ENCODE results near the gene PKN1.
A peak's percentile ranks its signal among the peaks of the same experiment; 100 is the strongest.
"Not testable (repeated sequence)": the region's sequence is repeated elsewhere in the genome, so short reads cannot be mapped to it uniquely, and the experiment has no call there.

Gene PKN1

DNA sequence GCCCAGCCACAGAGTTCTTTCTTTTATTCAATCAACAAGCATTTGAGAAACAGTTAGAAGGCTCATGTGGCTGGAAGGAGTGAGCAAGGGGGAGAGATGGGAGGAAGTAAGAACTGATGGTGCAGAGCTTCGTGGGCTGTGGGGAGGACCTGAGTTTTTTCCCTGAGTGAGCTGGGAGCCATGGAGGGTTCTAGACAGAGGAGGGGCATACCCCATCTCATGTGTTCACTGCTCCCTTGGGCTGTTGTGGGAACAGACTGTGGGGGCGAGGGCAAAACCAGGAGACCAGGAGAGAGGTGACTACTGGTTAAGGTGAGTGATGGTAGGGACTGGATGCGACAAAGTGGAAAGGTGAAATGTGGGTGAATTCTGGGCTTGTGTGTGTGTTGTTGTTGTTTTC lies 2.4 kb upstream of the PKN1 start:
- no peak for DNase-seq (ENCODE audit: low spot score)

DNA sequence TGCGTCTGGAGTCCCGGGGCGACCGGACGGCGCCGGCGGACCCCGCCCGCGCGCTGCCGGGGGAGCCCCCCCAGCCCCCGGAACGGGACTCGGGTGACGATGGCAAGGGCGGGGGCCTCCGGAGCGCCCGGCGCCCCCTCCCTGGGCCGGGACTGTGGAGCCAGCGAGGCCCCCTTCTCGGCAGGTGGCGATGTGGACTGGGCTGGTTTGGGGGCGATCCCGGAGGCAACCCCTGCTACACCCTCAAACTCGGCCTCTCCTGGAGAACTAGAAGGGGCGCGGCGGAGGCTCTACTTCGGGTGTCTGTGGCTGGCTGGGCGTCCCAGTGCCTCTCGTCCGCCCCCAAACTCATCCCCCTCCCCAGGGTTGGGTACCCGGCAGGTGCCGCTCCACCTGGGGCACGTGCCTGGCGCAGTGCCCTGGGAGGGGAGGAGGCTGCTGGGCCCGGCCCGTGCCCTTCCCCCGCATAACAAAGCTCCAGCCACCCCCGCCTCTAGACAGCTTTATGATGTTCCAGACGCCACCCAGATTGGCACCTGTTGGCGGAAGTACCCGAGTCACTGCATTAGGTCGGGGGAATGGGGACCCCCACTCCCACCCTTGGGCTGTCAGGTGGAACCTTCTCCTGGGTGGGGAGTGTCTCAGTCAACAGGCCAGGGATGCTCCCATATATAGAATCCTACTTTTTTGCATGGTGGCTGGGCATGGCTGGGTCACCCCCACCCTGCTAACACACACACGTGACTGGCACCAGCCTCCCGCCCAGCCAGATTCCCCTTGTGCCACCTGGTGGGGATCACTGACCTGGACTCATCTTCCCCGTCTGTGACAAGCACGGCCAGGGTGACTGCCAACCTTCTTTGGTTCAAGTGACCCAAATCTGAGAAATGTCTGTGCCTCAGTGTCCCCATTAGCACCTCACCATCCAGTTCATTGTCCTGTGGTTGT lies 722 bp downstream of the PKN1 start:
- DNase-seq (ENCODE audit: low spot score): no peak

- DNase-seq (ENCODE audit: low spot score): peak; percentile 81
These were observed 1.6 kb downstream of the PKN1 start for GRCh38 chr19:14434543-14435319.

DNA sequence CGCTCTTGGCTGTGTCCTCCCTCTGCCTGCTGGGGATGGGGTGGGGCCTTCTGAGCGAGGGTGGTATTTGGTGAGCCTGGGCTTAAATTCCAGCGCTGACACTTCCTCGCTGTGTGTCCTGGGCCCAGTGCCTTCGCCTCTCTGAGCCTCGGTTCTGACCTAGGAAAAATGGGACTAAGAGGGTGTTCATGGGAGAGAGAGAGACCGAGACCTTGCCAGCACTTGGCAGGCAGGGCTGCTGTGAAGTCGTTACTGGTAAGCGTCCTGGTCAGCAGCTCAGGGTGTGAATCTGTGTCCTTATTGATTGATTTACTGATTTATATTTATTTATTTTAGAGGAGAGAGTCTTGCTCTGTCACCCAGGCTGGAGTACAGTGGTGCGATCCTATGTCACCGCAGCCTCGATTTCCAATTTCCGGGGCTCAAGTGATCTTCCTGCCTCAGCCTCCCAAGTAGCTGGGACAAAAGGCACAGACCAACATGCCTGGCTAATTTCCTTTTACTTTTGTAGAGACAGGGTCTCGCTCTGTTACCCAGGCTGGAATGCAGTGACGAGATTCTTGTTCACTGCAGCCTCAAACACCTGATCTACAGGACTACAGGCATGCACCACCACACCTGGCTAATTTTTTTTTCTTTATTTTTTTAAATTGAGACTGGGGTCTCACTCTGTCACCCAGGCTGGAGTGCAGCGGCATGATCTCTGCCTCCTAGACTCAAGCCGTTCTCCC lies 2.4 kb downstream of the PKN1 start:
- DNase-seq (ENCODE audit: low spot score): no peak

- no peak for DNase-seq (ENCODE audit: low spot score)
These were observed 4.6 kb downstream of the PKN1 start for GRCh38 chr19:14437578-14438140.

- DNase-seq (ENCODE audit: low spot score): no peak
These were observed 5.9 kb downstream of the PKN1 start for GRCh38 chr19:14439014-14439413.

DNA sequence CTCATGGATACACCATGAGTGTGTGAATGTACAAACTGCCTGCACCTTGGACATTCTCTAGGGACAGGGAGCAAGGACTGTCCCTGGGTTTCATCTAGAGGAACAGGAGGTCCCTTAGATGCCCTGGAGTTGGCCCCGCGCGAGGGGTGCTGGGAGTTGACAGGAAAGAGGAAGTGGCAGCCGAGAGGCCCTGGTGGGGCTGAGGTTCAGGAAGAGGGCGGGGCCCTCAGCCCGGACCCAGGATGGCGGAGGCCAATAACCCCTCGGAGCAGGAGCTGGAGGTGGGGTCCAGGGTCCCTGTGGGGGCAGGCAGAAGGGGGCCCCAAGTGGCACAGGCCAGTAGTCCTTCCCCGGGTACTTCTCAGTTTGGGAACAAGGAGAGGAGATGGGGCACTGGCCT lies 6.9 kb downstream of the PKN1 start:
- no peak for DNase-seq (ENCODE audit: low spot score)

DNA sequence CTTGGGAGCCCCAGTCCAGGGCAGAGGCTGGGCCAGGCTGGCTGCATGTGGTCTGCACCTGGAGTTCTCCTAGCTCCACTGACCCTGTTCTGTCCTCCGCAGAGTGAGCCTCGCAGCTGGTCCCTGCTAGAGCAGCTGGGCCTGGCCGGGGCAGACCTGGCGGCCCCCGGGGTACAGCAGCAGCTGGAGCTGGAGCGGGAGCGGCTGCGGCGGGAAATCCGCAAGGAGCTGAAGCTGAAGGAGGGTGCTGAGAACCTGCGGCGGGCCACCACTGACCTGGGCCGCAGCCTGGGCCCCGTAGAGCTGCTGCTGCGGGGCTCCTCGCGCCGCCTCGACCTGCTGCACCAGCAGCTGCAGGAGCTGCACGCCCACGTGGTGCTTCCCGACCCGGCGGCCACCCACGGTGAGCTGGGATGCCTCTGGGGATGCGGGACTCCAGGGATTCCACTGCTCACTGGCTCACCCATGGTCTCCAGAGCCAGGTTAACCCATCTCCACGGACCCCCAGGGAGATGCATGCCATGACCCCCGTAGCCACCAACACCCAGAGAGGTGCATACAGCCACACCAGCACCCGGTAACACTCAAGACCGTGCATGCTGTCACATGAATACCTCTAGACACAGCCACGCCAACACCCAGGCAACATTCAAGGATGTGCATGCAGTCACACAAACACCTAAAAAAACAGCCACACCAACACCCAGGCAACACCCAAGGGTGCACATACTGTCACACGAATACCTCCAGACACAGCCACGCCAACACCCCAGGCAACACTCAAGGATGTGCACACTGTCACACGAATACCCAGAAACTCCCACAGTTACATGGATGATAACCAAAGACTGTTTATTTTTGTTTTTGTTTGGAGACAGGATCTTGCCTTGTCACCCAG lies 8.2 kb downstream of the PKN1 start:
- DNase-seq (ENCODE audit: low spot score): no peak

DNA sequence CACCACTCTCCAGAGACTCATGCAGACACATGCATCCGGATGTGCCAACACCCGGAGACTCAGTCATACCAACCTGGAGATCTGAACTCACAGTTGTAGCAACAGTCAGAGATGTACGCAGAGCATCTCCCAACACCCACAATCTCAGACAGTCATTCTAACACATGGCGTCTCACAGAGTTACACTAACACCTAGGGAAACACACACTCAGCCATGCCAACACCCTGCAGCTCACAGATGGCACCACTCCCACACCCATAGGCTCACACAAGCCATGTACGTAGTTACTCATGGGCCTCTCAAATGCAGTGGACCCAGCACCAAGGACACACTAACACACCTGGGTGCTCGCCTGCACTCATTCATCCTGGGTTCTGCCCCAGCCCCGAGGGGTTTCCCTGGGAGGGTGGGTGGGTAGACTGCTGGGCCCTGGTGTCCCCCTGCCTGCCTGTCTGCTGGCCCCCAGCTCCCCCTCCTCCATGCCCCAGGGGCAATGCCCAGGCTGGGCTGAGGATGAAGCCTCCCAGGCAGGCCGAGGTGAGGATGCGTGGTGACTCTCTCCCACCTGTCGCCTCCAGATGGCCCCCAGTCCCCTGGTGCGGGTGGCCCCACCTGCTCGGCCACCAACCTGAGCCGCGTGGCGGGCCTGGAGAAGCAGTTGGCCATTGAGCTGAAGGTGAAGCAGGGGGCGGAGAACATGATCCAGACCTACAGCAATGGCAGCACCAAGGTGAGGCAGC lies 10.0 kb downstream of the PKN1 start:
- DNase-seq (ENCODE audit: low spot score): no peak

DNA sequence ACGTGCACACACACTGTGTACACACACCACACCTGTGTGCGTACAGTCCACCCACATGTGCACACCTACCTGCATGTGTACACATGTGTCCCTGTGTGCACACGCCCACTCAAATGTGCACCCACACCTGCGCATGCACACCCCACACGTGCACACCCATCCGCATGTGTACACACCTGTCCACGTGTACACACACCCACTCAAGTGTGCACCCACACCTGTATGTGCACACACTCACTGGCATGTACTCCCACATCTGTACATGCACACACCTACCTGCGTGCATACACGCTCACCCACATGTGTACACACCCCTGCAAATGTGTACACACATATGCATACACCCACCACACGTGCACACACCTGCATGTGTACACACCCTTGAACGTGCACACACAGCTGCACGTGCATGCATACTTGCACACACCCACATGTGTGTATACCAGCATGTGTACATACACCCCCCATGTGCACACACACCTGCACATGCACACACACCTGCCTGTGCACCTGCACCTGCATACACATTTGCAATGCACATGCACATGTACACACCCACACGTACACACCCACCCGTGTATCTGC lies 10.6 kb downstream of the PKN1 start:
- DNase-seq (ENCODE audit: low spot score): no peak

- no peak for DNase-seq (ENCODE audit: low spot score)
These were observed 13.4 kb downstream of the PKN1 start for GRCh38 chr19:14446336-14447036.

- no peak for DNase-seq (ENCODE audit: low spot score)
These were observed 16.2 kb downstream of the PKN1 start for GRCh38 chr19:14449321-14449720.

GRCh38 chr19:14450168-14450874 lies 17.2 kb downstream of the PKN1 start:
- DNase-seq (ENCODE audit: low spot score): peak; percentile 58

DNA sequence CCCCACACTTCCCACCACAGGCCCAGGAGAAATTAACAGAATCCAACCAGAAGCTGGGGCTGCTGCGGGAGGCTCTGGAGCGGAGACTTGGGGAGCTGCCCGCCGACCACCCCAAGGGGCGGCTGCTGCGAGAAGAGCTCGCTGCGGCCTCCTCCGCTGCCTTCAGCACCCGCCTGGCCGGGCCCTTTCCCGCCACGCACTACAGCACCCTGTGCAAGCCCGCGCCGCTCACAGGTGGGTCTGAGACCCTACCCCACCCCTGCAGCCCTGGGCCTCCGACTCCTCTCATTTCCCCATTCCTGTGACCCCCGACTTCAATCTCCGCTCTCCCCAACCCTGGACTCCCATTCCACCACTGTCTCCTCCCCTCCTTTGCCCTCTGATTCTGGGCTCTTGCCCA lies 17.8 kb downstream of the PKN1 start:
- no peak for DNase-seq (ENCODE audit: low spot score)

DNA sequence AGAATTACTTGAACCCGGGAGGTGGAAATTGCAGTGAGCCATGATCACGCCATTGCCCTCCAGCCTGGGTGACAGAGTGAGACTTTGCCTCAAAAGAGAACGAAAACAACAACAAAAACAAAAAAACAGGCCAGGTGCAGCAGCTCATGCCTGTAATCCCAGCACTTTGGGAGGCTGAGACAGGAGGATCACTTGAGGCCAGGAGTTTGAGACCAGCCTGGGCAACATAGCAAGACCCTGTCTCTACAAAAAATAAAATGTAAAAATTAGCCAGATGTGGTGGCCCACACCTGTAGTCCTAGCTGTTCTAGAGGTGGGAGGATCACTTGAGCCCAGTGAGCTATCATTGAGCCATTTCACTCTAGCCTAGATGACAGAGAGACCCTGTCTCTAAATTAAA lies 19.2 kb downstream of the PKN1 start:
- not testable (repeated sequence) for DNase-seq (ENCODE audit: low spot score)

DNA sequence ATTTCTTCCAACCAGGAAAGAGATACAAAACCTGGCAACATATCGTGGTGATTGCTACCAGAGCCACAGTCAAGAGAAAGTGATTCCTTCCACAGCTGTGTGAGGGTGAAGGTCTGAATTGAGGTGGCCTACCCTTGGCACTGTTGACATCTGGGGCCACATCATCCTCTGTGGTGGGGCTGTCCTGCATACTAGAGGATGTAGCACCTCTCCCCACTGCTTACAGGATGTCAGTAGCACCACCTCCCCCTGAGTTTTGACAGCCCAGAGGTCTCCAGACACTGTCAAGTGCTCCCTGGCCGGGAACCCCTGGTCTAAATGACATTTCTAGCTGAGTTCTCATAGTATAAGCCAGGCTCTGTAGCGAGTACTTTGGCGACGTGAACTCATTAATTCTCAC lies 26.6 kb downstream of the PKN1 start:
- no peak for DNase-seq (ENCODE audit: low spot score)

DNA sequence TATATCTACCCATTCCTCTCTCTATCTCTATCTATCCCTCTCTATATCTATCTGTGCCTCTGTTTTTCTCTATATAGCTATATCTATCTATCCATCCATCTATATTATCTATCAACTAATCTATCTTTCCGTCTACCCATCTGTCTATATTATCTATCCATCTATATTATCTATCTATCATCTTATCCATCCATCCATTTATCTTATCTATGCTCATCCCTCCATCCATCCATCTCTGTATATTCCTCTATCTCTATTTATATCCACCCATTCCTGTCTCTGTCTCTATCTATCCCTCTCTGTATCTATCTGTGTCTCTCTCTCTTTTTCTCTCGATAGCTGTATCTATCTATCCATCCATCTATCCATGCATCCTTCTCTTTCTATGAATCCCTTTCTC lies 27.8 kb downstream of the PKN1 start:
- DNase-seq (ENCODE audit: low spot score): no peak

DNA sequence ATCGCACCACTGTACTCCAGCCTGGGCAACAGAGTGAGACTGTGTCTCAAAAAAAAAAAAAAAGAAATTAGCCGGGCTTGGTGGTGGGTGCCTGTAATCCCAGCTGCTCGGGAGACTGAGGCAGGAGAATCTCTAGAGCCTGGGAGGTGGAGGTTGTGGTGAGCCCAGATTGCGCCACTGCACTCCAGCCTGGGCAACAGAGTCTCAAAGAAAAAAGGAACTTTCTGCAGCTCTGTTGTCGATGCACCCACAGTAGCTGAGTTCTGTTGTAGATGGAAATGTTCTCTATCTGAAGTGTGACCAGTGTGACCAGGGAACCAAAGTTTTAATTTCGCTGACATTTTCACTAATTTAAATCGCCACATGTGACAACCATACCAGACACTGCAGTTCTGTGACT lies 29.3 kb downstream of the PKN1 start:
- DNase-seq (ENCODE audit: low spot score): not testable (repeated sequence)

DNA sequence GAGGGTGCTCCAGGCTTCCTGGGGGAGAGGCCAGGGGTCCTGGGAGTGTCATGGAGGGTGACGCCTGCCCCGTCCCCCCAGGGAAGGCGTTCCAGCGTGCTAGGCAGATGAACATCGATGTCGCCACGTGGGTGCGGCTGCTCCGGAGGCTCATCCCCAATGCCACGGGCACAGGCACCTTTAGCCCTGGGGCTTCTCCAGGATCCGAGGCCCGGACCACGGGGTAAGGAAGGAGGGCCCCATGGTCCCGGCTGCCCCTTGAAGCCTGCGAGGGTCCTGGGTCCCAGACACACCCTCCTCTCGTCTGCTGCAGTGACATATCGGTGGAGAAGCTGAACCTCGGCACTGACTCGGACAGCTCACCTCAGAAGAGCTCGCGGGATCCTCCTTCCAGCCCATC lies 30.6 kb downstream of the PKN1 start:
- no peak for DNase-seq (ENCODE audit: low spot score)

Data from AG08395 (cell line).